ENCODE data around the gene TOPBP1. TPM values are rescaled to one million over a fixed set of nuclear protein-coding genes. Genes with fewer than 3 reads are reported as not detected.
A peak's percentile ranks its signal among the peaks of the same experiment; 100 is the strongest.

The TOPBP1 gene
- total and polyA plus RNA-seq, 9 of the 15 experiments (the other 6 are each of a cell fraction or from before 2014, with no cell fraction given): 16.6 to 77.6 (median 58.2) TPM

DNA sequence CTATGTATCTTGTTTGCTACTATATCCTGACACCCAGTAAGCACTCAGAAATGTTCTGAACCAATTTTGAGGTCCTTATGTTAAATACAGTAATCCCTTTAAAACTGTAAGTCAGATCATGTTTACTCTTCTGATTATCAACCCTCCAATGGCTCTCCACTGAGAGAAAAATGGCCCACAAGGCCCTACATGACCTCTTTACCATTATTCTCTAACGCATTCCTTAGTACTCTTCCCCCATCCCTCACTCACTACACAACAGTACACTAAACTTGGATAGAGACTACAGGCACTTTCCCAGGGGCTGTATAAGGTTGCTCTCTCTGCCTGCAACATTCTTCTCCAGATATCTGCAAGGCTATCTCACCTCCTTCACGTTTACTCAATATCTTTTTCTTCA is 1.9 kb downstream of the TOPBP1 start (continued):
- TF ChIP-seq STAG1 (CRISPR knock-in tag; IDR thresholded peaks at IDR 0.05; ENCODE audit: borderline replicate concordance) (no peak), RAD51 (IDR thresholded peaks at IDR 0.05; ENCODE audit: borderline replicate concordance, low read depth) (no peak), CC2D1A (IDR thresholded peaks at IDR 0.05) (no peak), RBM15 (IDR thresholded peaks at IDR 0.05; ENCODE audit: insufficient read depth, low read length) (no peak), GTF2F1 (IDR thresholded peaks at IDR 0.05; ENCODE audit: low read depth, low read length) (no peak), KDM4B (IDR thresholded peaks at IDR 0.05; ENCODE audit: borderline replicate concordance in 2 of 2, low read depth in 1 of 2) (no peak)

- no peak for ATAC-seq
- 83% methylated on average over 4 of the region's 4 CpGs for WGBS (ENCODE audit: insufficient coverage, low coverage, missing lambda C conversion rate)
- Histone ChIP-seq H2AFZ (ENCODE audit: low read depth, low read length) (no peak overlapping the region), H3K27me3 (ENCODE audit: control insufficient read depth in 2 of 2, insufficient read depth in 2 of 2, low read length in 2 of 2) (no peaks in the 10 kb centered on the region), H3K4me2 (ENCODE audit: insufficient read depth, low read length) (no peak overlapping the region), H3K27ac (ENCODE audit: extremely low read depth, low read depth, low read length) (no peak overlapping the region), H3K9ac (ENCODE audit: insufficient read depth in 1 of 2, low read depth in 2 of 2, low read length in 2 of 2) (no peak overlapping the region), H3K36me3 (ENCODE audit: control insufficient read depth, insufficient read depth, low read length) (peaks cover 82% of the 10 kb centered on the region), H3K9me1 (ENCODE audit: control insufficient read depth, insufficient read depth, low read length) (no peaks in the 10 kb centered on the region), H4K20me1 (replicated peaks; ENCODE audit: control insufficient read depth, insufficient read depth, low read length) (no peaks in the 10 kb centered on the region), H3K4me1 (replicated peaks in 1 of 2; ENCODE audit: control insufficient read depth in 2 of 2, insufficient read depth in 2 of 2, low read length in 2 of 2) (peaks cover 0 to 7% of the 10 kb centered on the region in 2 experiments; a peak in 1 of 5 replicates), H3K79me2 (ENCODE audit: control insufficient read depth, insufficient read depth, low read length) (peaks cover 25% of the 10 kb centered on the region), H3K9me3 (replicated peaks; ENCODE audit: control insufficient read depth, insufficient read depth, low read depth, low read length) (no peaks in the 10 kb centered on the region), H3K4me3 (no peak overlapping the region)
- BruUV-seq (replicated peaks): no TSS peak
- no peak for FAIRE-seq
- ChIA-PET CTCF (ENCODE audit: low intra/inter-chr PET ratio) (no interaction called here), POLR2A (no interaction called here)
- intact Hi-C loops (cut with micrococcal nuclease): no loop called here
- in situ Hi-C loops (cut with MboI): loop anchor here (25.0 kb wide), 1 partner anchor 256 kb away; no protein-coding TSS in a partner anchor
- TF ChIP-seq RBFOX2 (IDR thresholded peaks at IDR 0.05; ENCODE audit: low read depth, low read length) (peak; percentile 35; the same call in 1 of the 2 replicates), NR2C2 (CRISPR knock-in tag; IDR thresholded peaks at IDR 0.05) (no peak), NR2C2 (tag; IDR thresholded peaks at IDR 0.05) (no peak)
- no peak for DNase-seq (ENCODE audit: extremely low read depth in 1 of 4, low spot score in 3 of 4)
These were observed 5.8 kb downstream of the TOPBP1 start for GRCh38 chr3:133655731-133656515.
